Neuronal stem cell (in vitro differentiated cells): Measurements from ENCODE around the gene COL15A1.

Source experiments
- DNase-seq: peaks from one replicate; pipeline ENCODE4 v3.0.0-alpha.2; 2013; ENCODE audit warnings: low spot score
- H2AFZ ChIP-seq: one replicate; pipeline ENCODE4 v1.6.1; 2013; ENCODE audit warnings: mild to moderate bottlenecking, low read length, inconsistent platforms
- H2AK5ac ChIP-seq: 2 replicates; pipeline ENCODE4 v1.6.1; 2013; ENCODE audit warnings: low read depth, mild to moderate bottlenecking, inconsistent platforms, low read length, moderate library complexity, mixed read lengths
- H2BK120ac ChIP-seq: 2 replicates; pipeline ENCODE4 v1.6.1; 2013; ENCODE audit warnings: low read depth, mild to moderate bottlenecking, inconsistent platforms, low read length, moderate library complexity, mixed read lengths
- H2BK12ac ChIP-seq: one replicate; pipeline ENCODE4 v1.6.1; 2013; ENCODE audit warnings: low read length, inconsistent platforms
- H2BK15ac ChIP-seq: 2 replicates; pipeline ENCODE4 v1.6.1; 2013; ENCODE audit warnings: mild to moderate bottlenecking, low read length, inconsistent platforms, mixed read lengths
- H2BK5ac ChIP-seq: one replicate; pipeline ENCODE4 v1.6.1; 2013; ENCODE audit warnings: inconsistent platforms, mild to moderate bottlenecking, low read length, moderate library complexity
- H3K14ac ChIP-seq: one replicate; pipeline ENCODE4 v1.6.1; 2013; ENCODE audit warnings: low read length, inconsistent platforms
- H3K18ac ChIP-seq: 2 replicates; pipeline ENCODE4 v1.6.1; 2013; ENCODE audit warnings: low read length, inconsistent platforms
- H3K23ac ChIP-seq: 2 replicates; pipeline ENCODE4 v1.6.1; 2013; ENCODE audit warnings: low read depth, mild to moderate bottlenecking, mixed read lengths, low read length, inconsistent platforms; ENCODE audit not compliant: poor library complexity
- H3K27ac ChIP-seq: replicated peaks from 3 replicates; pipeline ENCODE4 v1.5.1; 2013; ENCODE audit warnings: low read length, inconsistent platforms
- H3K27me3 ChIP-seq, 3 experiments: 2 replicates each; pipeline ENCODE4 v1.6.1; 2013; ENCODE audit warnings: low read length in 3 of 3, mild to moderate bottlenecking in 2 of 3, inconsistent platforms in 1 of 3, low read depth in 1 of 3, mixed read lengths in 1 of 3, moderate library complexity in 1 of 3; ENCODE audit not compliant: control insufficient read depth in 3 of 3, insufficient read depth in 3 of 3
- H3K36me3 ChIP-seq, 2 donors: replicated peaks in 1 of 2; 2 replicates each; pipeline ENCODE4 v1.6.1; 2013; ENCODE audit warnings: low read length in 2 of 2; ENCODE audit not compliant: control insufficient read depth in 2 of 2, insufficient read depth in 2 of 2
- H3K4ac ChIP-seq: 2 replicates; pipeline ENCODE4 v1.6.1; 2013; ENCODE audit warnings: inconsistent platforms, mild to moderate bottlenecking, low read length, moderate library complexity
- H3K4me1 ChIP-seq, 2 donors: 1 replicate in 1 of 2; 2 replicates in 1 of 2; pipeline ENCODE4 v1.6.1; 2013; ENCODE audit warnings: low read length in 2 of 2, low read depth in 1 of 2; ENCODE audit not compliant: control insufficient read depth in 2 of 2, insufficient read depth in 1 of 2
- H3K4me2 ChIP-seq: one replicate; pipeline ENCODE4 v1.6.1; 2013; ENCODE audit warnings: mild to moderate bottlenecking, low read length, inconsistent platforms; ENCODE audit not compliant: insufficient read depth, poor library complexity, severe bottlenecking
- H3K4me3 ChIP-seq, 2 donors: 2 replicates each; pipeline ENCODE4 v1.5.1; 2013; ENCODE audit warnings: low read length in 2 of 2, mild to moderate bottlenecking in 2 of 2, inconsistent platforms in 1 of 2, moderate library complexity in 1 of 2
- H3K79me1 ChIP-seq: one replicate; pipeline ENCODE4 v1.6.1; 2013; ENCODE audit warnings: low read depth, mild to moderate bottlenecking, inconsistent platforms, low read length, moderate library complexity
- H3K9ac ChIP-seq: one replicate; pipeline ENCODE4 v1.6.1; 2013; ENCODE audit warnings: mild to moderate bottlenecking, low read depth, low read length, inconsistent platforms; ENCODE audit not compliant: poor library complexity
- H3K9me3 ChIP-seq, 2 donors: replicated peaks in 1 of 2; 2 replicates each; pipeline versions ENCODE3 to v1.6.1; 2013; ENCODE audit warnings: low read length in 2 of 2, mild to moderate bottlenecking in 2 of 2, inconsistent platforms in 1 of 2, low read depth in 1 of 2, mixed read lengths in 1 of 2, moderate library complexity in 1 of 2; ENCODE audit not compliant: control insufficient read depth in 2 of 2, insufficient read depth in 1 of 2
- H4K8ac ChIP-seq: one replicate; pipeline ENCODE4 v1.6.1; 2013; ENCODE audit warnings: low read depth, mild to moderate bottlenecking, inconsistent platforms, low read length, moderate library complexity
- H4K91ac ChIP-seq: one replicate; pipeline ENCODE4 v1.6.1; 2013; ENCODE audit warnings: low read length, low read depth, mild to moderate bottlenecking, inconsistent platforms; ENCODE audit not compliant: poor library complexity
- WGBS, 2 donors: extraction: QIAGEN DNeasy Blood & Tissue Kit; methylation state at CpG; one replicate each; pipeline ENCODE4 v1.1.7; 2013; ENCODE audit warnings: missing lambda C conversion rate in 2 of 2, mixed read lengths in 1 of 2; ENCODE audit not compliant: insufficient read length in 2 of 2, insufficient replicate concordance in 1 of 2; ENCODE audit errors: extremely low coverage in 2 of 2; 5-methylcytosine and 5-hydroxymethylcytosine counted together

The COL15A1 gene

GRCh38 chr9:99026956-99027298 lies 83.2 kb downstream of the COL15A1 start:
- Histone ChIP-seq H3K9me3 (no peaks in the 10 kb centered on the region), H2BK5ac (no peak overlapping the region), H3K36me3 (no peaks in the 10 kb centered on the region), H3K4me3 (no peak overlapping the region), H3K14ac (no peak overlapping the region), H4K8ac (no peak overlapping the region), H4K91ac (no peak overlapping the region), H3K9ac (no peak overlapping the region), H3K18ac (no peak overlapping the region), H3K23ac (no peak overlapping the region), H3K79me1 (no peaks in the 10 kb centered on the region), H3K27ac (no peak overlapping the region), H2AFZ (no peak overlapping the region), H2BK15ac (no peak overlapping the region), H2BK120ac (no peak overlapping the region), H2BK12ac (no peak overlapping the region), H3K4me1 (no peaks in the 10 kb centered on the region), H3K4me2 (no peak overlapping the region), H3K4ac (no peak overlapping the region), H2AK5ac (no peak overlapping the region), H3K27me3 (no peaks in the 10 kb centered on the region)
- no CpG with 5 or more reads among the region's 3 CpGs for WGBS, 2 donors
- no peak for DNase-seq

GRCh38 chr9:99027443-99027842 lies 83.7 kb downstream of the COL15A1 start:
- H4K8ac ChIP-seq = no peak overlapping the region
- 100% methylated on average over 1 of the region's 1 CpG; no CpG with 5 or more reads in 1 of the 2 donors for WGBS, 2 donors
- no peak overlapping the region for H2BK12ac ChIP-seq
- H2BK15ac ChIP-seq = no peak overlapping the region
- no peak overlapping the region for H2BK120ac ChIP-seq
- no peak overlapping the region for H4K91ac ChIP-seq
- no peak overlapping the region for H3K4me2 ChIP-seq
- no peak overlapping the region for H3K18ac ChIP-seq
- no peak overlapping the region for H3K23ac ChIP-seq
- no peaks in the 10 kb centered on the region for H3K27me3 ChIP-seq
- no peaks in the 10 kb centered on the region for H3K36me3 ChIP-seq
- H2BK5ac ChIP-seq = no peak overlapping the region
- H3K14ac ChIP-seq = no peak overlapping the region
- H3K4ac ChIP-seq = no peak overlapping the region
- no peak for DNase-seq
- no peak overlapping the region for H3K27ac ChIP-seq
- no peak overlapping the region for H2AFZ ChIP-seq
- H3K4me1 ChIP-seq = no peaks in the 10 kb centered on the region
- H3K9ac ChIP-seq = no peak overlapping the region
- no peak overlapping the region for H2AK5ac ChIP-seq
- H3K4me3 ChIP-seq = no peak overlapping the region
- no peaks in the 10 kb centered on the region for H3K79me1 ChIP-seq
- no peaks in the 10 kb centered on the region for H3K9me3 ChIP-seq

GRCh38 chr9:99029083-99029645 lies 85.5 kb downstream of the COL15A1 start:
- Histone ChIP-seq H3K23ac (no peak overlapping the region), H3K9ac (no peak overlapping the region), H3K4me2 (no peak overlapping the region), H2AK5ac (no peak overlapping the region), H3K4ac (no peak overlapping the region), H3K27me3 (no peaks in the 10 kb centered on the region), H3K79me1 (no peaks in the 10 kb centered on the region), H2BK5ac (no peak overlapping the region), H3K14ac (no peak overlapping the region), H3K9me3 (no peaks in the 10 kb centered on the region), H3K4me3 (no peak overlapping the region), H3K4me1 (no peaks in the 10 kb centered on the region), H2BK15ac (no peak overlapping the region), H4K91ac (no peak overlapping the region), H3K18ac (no peak overlapping the region), H2AFZ (no peak overlapping the region), H2BK12ac (no peak overlapping the region), H3K27ac (no peak overlapping the region), H3K36me3 (no peaks in the 10 kb centered on the region), H2BK120ac (no peak overlapping the region), H4K8ac (no peak overlapping the region)
- no CpG with 5 or more reads among the region's 2 CpGs for WGBS, 2 donors
- no peak for DNase-seq

- Histone ChIP-seq H3K9ac (no peak overlapping the region), H3K79me1 (no peaks in the 10 kb centered on the region), H3K14ac (no peak overlapping the region), H3K27ac (no peak overlapping the region), H3K4ac (no peak overlapping the region), H2AFZ (no peak overlapping the region), H2BK12ac (no peak overlapping the region), H4K8ac (no peak overlapping the region), H3K4me1 (peaks cover 0 to 6% of the 10 kb centered on the region in 2 donors), H4K91ac (no peak overlapping the region), H2BK5ac (no peak overlapping the region), H2AK5ac (no peak overlapping the region), H3K36me3 (no peaks in the 10 kb centered on the region), H3K4me2 (no peak overlapping the region), H2BK120ac (no peak overlapping the region), H3K9me3 (no peaks in the 10 kb centered on the region), H3K27me3 (no peaks in the 10 kb centered on the region), H3K23ac (no peak overlapping the region), H3K18ac (no peak overlapping the region), H2BK15ac (no peak overlapping the region), H3K4me3 (no peak overlapping the region)
- no CpG with 5 or more reads among the region's 3 CpGs for WGBS, 2 donors
- no peak for DNase-seq
Measured at GRCh38 chr9:99030092-99030511, 86.4 kb downstream of the COL15A1 start.
